Loucy (cell line): ENCODE measurements around the gene BMP4.

ENCODE experiments used
- H2AFZ ChIP-seq: fragments of 200-600 bp; sonication (generic); 2 replicates; pipeline ENCODE4 v1.6.0; 2016; ENCODE audit warnings: antibody characterized with exemption, mild to moderate bottlenecking, low read length, moderate library complexity
- H3F3A ChIP-seq: fragments of 200-600 bp; 2 replicates; pipeline ENCODE4 v1.6.0; 2016; ENCODE audit warnings: antibody characterized with exemption, low read depth, mild to moderate bottlenecking
- H3K27me3 ChIP-seq: fragments of 200-600 bp; sonication (generic); 2 replicates; pipeline ENCODE4 v1.6.1; 2014; ENCODE audit warnings: low read length, mild to moderate bottlenecking; ENCODE audit not compliant: insufficient read depth, poor library complexity, severe bottlenecking
- H3K36me3 ChIP-seq: fragments of 200-600 bp; sonication (generic); 2 replicates; pipeline ENCODE4 v1.6.1; 2016; ENCODE audit warnings: low read length; ENCODE audit not compliant: insufficient read depth
- H3K4me1 ChIP-seq: fragments of 200-600 bp; sonication (generic); 2 replicates; pipeline ENCODE4 v1.5.1; 2014; ENCODE audit warnings: low read length, mild to moderate bottlenecking; ENCODE audit not compliant: insufficient read depth, poor library complexity, severe bottlenecking
- H3K4me2 ChIP-seq: fragments of 200-600 bp; sonication (generic); 2 replicates; pipeline ENCODE4 v1.6.0; 2014; ENCODE audit warnings: antibody characterized with exemption, low read length, low read depth, mild to moderate bottlenecking; ENCODE audit not compliant: poor library complexity, severe bottlenecking
- H3K4me3 ChIP-seq: fragments of 200-600 bp; sonication (generic); 2 replicates; pipeline ENCODE4 v1.5.1; 2014; ENCODE audit warnings: low read length, mild to moderate bottlenecking, mixed read lengths; ENCODE audit not compliant: poor library complexity, severe bottlenecking
- H3K79me2 ChIP-seq: fragments of 200-600 bp; sonication (generic); 2 replicates; pipeline ENCODE4 v1.6.1; 2014; ENCODE audit warnings: low read length; ENCODE audit not compliant: insufficient read depth
- H3K9ac ChIP-seq: fragments of 200-600 bp; sonication (generic); 2 replicates; pipeline ENCODE4 v1.6.0; 2014; ENCODE audit warnings: mild to moderate bottlenecking, low read depth, low read length, moderate library complexity; ENCODE audit not compliant: poor library complexity, severe bottlenecking
- H3K9me2 ChIP-seq: fragments of 200-600 bp; sonication (generic); replicated peaks from 2 replicates; pipeline ENCODE4 v1.6.1; 2016; ENCODE audit warnings: low read depth, low read length, mixed read lengths
- H3K9me3 ChIP-seq: fragments of 200-600 bp; sonication (generic); 2 replicates; pipeline ENCODE4 v1.6.1; 2014; ENCODE audit warnings: mild to moderate bottlenecking, antibody characterized with exemption, low read length, low read depth; ENCODE audit not compliant: insufficient read depth
- H4K20me1 ChIP-seq: fragments of 200-600 bp; sonication (generic); 2 replicates; pipeline ENCODE4 v1.6.0; 2014; ENCODE audit warnings: antibody characterized with exemption, low read length, mild to moderate bottlenecking; ENCODE audit not compliant: insufficient read depth, poor library complexity, severe bottlenecking
- EZH2phosphoT487 ChIP-seq: fragments of 200-600 bp; IDR thresholded peaks from 2 replicates; pipeline ENCODE4 v1.6.1; 2018; ENCODE audit warnings: antibody characterized with exemption, mild to moderate bottlenecking, moderate library complexity, borderline replicate concordance
- TF ChIP-seq, protein P1 (sequence below): fragments of 200-600 bp; sonication (generic); conservative IDR thresholded peaks from 2 replicates; pipeline ENCODE4 v1.5.1; 2014; ENCODE audit warnings: mild to moderate bottlenecking, antibody characterized with exemption, low read length

The BMP4 gene

DNA sequence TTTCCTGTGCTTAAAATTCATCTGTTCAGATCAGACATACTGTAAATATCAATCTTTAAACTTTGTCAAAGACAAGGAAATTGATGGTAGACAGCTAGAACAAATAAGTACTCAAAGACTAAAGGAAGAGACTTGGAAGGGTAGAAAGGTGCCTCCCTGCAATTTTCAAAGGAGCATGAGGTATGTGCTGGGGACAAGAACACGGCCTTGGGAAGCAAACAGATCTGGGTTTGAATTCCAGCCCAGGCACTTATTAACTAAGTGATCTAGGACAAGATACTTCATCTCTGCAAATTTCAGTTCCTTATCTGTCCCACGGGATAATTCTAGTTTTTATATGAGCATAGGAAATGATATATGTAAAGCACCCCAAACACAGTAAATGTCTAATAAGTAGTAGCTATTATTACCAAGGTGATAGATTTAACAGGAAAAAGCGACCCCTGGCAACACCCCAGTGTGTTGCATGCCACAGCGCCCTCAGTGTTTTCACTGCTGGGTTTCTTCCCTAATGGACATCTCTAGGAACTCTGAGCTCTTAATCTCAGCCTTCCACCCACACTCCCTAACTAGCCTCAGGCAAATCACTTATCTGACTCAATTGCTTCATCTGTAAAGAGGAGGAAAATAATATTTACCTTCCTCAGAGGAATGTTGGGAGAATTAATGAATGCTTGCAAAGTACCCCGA lies 44.7 kb upstream of the BMP4 start:
- H3K27me3 ChIP-seq: no peaks in the 10 kb centered on the region
- TF ChIP-seq, protein P1, sequence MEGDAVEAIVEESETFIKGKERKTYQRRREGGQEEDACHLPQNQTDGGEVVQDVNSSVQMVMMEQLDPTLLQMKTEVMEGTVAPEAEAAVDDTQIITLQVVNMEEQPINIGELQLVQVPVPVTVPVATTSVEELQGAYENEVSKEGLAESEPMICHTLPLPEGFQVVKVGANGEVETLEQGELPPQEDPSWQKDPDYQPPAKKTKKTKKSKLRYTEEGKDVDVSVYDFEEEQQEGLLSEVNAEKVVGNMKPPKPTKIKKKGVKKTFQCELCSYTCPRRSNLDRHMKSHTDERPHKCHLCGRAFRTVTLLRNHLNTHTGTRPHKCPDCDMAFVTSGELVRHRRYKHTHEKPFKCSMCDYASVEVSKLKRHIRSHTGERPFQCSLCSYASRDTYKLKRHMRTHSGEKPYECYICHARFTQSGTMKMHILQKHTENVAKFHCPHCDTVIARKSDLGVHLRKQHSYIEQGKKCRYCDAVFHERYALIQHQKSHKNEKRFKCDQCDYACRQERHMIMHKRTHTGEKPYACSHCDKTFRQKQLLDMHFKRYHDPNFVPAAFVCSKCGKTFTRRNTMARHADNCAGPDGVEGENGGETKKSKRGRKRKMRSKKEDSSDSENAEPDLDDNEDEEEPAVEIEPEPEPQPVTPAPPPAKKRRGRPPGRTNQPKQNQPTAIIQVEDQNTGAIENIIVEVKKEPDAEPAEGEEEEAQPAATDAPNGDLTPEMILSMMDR: peak; percentile 33
- no peak for TF ChIP-seq EZH2phosphoT487

GRCh38 chr14:54000341-54000811 lies 43.8 kb upstream of the BMP4 start:
- Histone ChIP-seq H3K4me1 (no peaks in the 10 kb centered on the region), H3K9ac (no peak overlapping the region), H4K20me1 (no peaks in the 10 kb centered on the region), H3F3A (no peaks in the 10 kb centered on the region), H3K4me2 (no peak overlapping the region), H3K4me3 (no peak overlapping the region), H2AFZ (no peak overlapping the region), H3K9me2 (no peaks in the 10 kb centered on the region), H3K79me2 (no peaks in the 10 kb centered on the region), H3K36me3 (no peaks in the 10 kb centered on the region), H3K9me3 (no peaks in the 10 kb centered on the region), H3K27me3 (no peaks in the 10 kb centered on the region)
- TF ChIP-seq, protein P1: no peak
- no peak for TF ChIP-seq EZH2phosphoT487

More for the DNA sequence above, 44.7 kb upstream of the BMP4 start:
- no peaks in the 10 kb centered on the region for H3F3A ChIP-seq
- no peak overlapping the region for H3K9ac ChIP-seq
- H3K36me3 ChIP-seq: no peaks in the 10 kb centered on the region
- H3K79me2 ChIP-seq: no peaks in the 10 kb centered on the region
- H3K4me1 ChIP-seq: no peaks in the 10 kb centered on the region
- no peak overlapping the region for H3K4me3 ChIP-seq
- no peaks in the 10 kb centered on the region for H3K9me2 ChIP-seq
- H2AFZ ChIP-seq: no peak overlapping the region
- H3K4me2 ChIP-seq: no peak overlapping the region
- H4K20me1 ChIP-seq: no peaks in the 10 kb centered on the region
- no peaks in the 10 kb centered on the region for H3K9me3 ChIP-seq

DNA sequence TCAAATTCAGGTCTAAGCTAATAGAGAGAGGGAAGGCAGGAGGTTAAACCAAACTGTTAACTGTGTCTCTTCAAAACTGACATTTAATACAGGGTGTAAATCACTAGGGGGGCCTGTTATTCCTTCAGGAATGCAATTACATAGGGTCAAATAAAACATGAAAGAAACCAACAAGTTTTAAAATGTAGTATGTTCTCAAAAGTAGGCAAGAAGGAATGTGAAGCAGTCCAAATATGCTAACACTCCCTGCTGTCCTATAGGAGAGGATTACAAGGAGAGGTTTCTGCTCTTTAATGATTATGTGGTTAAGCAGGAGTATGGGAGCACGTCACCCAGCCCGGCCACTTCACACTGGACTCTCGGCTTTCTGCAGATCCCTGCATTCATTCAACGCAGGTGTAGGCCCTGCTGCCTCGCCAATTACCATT lies 42.5 kb upstream of the BMP4 start:
- H3K36me3 ChIP-seq: no peaks in the 10 kb centered on the region
- TF ChIP-seq, protein P1: no peak
- TF ChIP-seq EZH2phosphoT487: no peak
- H3K9me3 ChIP-seq: no peaks in the 10 kb centered on the region
- H3K4me3 ChIP-seq: no peak overlapping the region
- no peaks in the 10 kb centered on the region for H3K9me2 ChIP-seq
- H3K79me2 ChIP-seq: no peaks in the 10 kb centered on the region
- H3K9ac ChIP-seq: no peak overlapping the region
- H3K4me1 ChIP-seq: no peaks in the 10 kb centered on the region
- H4K20me1 ChIP-seq: no peaks in the 10 kb centered on the region
- no peak overlapping the region for H2AFZ ChIP-seq
- H3K4me2 ChIP-seq: no peak overlapping the region
- no peaks in the 10 kb centered on the region for H3K27me3 ChIP-seq
- no peaks in the 10 kb centered on the region for H3F3A ChIP-seq
